Thyroid gland (tissue), 4 donors: ENCODE measurements around the gene APMAP. TPM values are rescaled to one million over a fixed set of nuclear protein-coding genes. Genes with fewer than 3 reads are reported as not detected.
A peak's percentile ranks its signal among the peaks of the same experiment; 100 is the strongest.

Experiments used
- DNase-seq, 2 donors: peaks; one replicate each; pipeline ENCODE4 v3.0.0-alpha.2; 2019
- H3K27ac ChIP-seq, 3 donors: fragments of 200-600 bp; sonication (generic); 1 replicate in 2 of 3; 2 replicates in 1 of 3; pipeline ENCODE4 v1.5.1; 2016 to 2019; ENCODE audit warnings: mild to moderate bottlenecking in 1 of 3, moderate library complexity in 1 of 3
- H3K27me3 ChIP-seq: fragments of 200-600 bp; sonication (generic); one replicate; pipeline ENCODE4 v1.5.1; 2019
- H3K36me3 ChIP-seq, 2 donors: fragments of 200-600 bp; sonication (generic); one replicate each; pipeline ENCODE4 v1.5.1; 2016 to 2019
- H3K4me1 ChIP-seq, 2 donors: fragments of 200-600 bp; sonication (generic); one replicate each; pipeline ENCODE4 v1.5.1; 2017 to 2019
- H3K4me3 ChIP-seq, 3 donors: fragments of 200-600 bp; sonication (generic); replicated peaks in 1 of 3; 1 replicate in 2 of 3; 2 replicates in 1 of 3; pipeline ENCODE4 v1.5.1; 2016; ENCODE audit warnings: mild to moderate bottlenecking in 1 of 3
- H3K9me3 ChIP-seq: fragments of 200-600 bp; sonication (generic); one replicate; pipeline ENCODE4 v1.5.1; 2017
- CTCF ChIP-seq, 6 experiments: fragments of 200-600 bp in 3 of 6; fragments of 450-650 bp in 3 of 6; sonication (generic) in 3 of 6; IDR thresholded peaks; one replicate each; pipeline ENCODE4 v1.5.1; 2016 to 2019; ENCODE audit warnings: antibody characterized with exemption in 6 of 6, mild to moderate bottlenecking in 2 of 6, inconsistent platforms in 1 of 6, moderate library complexity in 1 of 6
- POLR2A ChIP-seq, 2 donors: fragments of 450-650 bp; IDR thresholded peaks; one replicate each; pipeline ENCODE4 v1.6.1; 2017; ENCODE audit warnings: antibody characterized with exemption in 2 of 2, mild to moderate bottlenecking in 2 of 2, moderate library complexity in 1 of 2
- WGBS, 2 donors: methylation state at CpG; one replicate each; pipeline ENCODE4 v1.1.5; 2017; 5-methylcytosine and 5-hydroxymethylcytosine counted together
- intact Hi-C: fragments of 100-400 bp; cut with DNase I; formaldehyde crosslinking; loops from one replicate; pipeline ENCODE4 v1.15.1; 2023
- total RNA-seq, 4 donors: library from RNA; depleted of rRNA; stranded (reverse); fragments of >200 nt; gene quantifications; one replicate each; pipeline ENCODE4 v1.2.3, GENCODE V29; 2016

Gene APMAP
- total RNA-seq, 4 donors from 2014 or later, result 171 to 205 (median 186) TPM

GRCh38 chr20:25030649-25031207 lies 38.2 kb upstream of the APMAP start:
- H3K4me1 ChIP-seq, result peaks cover 22 to 38% of the 10 kb centered on the region in 2 donors

GRCh38 chr20:25030007-25030648 lies 37.6 kb upstream of the APMAP start:
- 94 to 98% methylated on average over 5 of the region's 5 CpGs for WGBS, 2 donors
- Histone ChIP-seq H3K27ac (no peak overlapping the region), H3K4me1 (peaks cover 18 to 32% of the 10 kb centered on the region in 2 donors)

More at GRCh38 chr20:25030649-25031207, 38.2 kb upstream of the APMAP start:
- no peak overlapping the region for H3K4me3 ChIP-seq
- TF ChIP-seq CTCF (IDR thresholded peaks at IDR 0.05), result no peak
- no peak for TF ChIP-seq POLR2A (IDR thresholded peaks at IDR 0.05)
- intact Hi-C loops, result no loop called here
- H3K9me3 ChIP-seq, result no peaks in the 10 kb centered on the region
- no peaks in the 10 kb centered on the region for H3K27me3 ChIP-seq
- no peaks in the 10 kb centered on the region for H3K36me3 ChIP-seq
- 94 to 98% methylated on average over 8 of the region's 8 CpGs for WGBS, 2 donors
- no peak overlapping the region for H3K27ac ChIP-seq
- no peak for DNase-seq

GRCh38 chr20:25025986-25026605 lies 33.5 kb upstream of the APMAP start:
- Histone ChIP-seq H3K36me3 (no peaks in the 10 kb centered on the region), H3K9me3 (no peaks in the 10 kb centered on the region), H3K4me1 (peaks cover 18 to 28% of the 10 kb centered on the region in 2 donors), H3K27me3 (no peaks in the 10 kb centered on the region), H3K4me3 (no peak overlapping the region), H3K27ac (no peak overlapping the region)
- DNase-seq, result peak in 1 of 2 donors; percentile 8
- intact Hi-C loops, result no loop called here
- no peak for TF ChIP-seq CTCF (IDR thresholded peaks at IDR 0.05)
- no peak for TF ChIP-seq POLR2A (IDR thresholded peaks at IDR 0.05)
- WGBS, 2 donors, result 89 to 90% methylated on average over 4 of the region's 4 CpGs

More at GRCh38 chr20:25030007-25030648, 37.6 kb upstream of the APMAP start:
- intact Hi-C loops, result no loop called here
- H3K4me3 ChIP-seq, result no peak overlapping the region
- no peaks in the 10 kb centered on the region for H3K27me3 ChIP-seq
- H3K9me3 ChIP-seq, result no peaks in the 10 kb centered on the region
- no peak for DNase-seq
- no peaks in the 10 kb centered on the region for H3K36me3 ChIP-seq
- TF ChIP-seq POLR2A (IDR thresholded peaks at IDR 0.05) (no peak), CTCF (IDR thresholded peaks at IDR 0.05) (no peak)

- TF ChIP-seq POLR2A (IDR thresholded peaks at IDR 0.05) (no peak), CTCF (IDR thresholded peaks at IDR 0.05) (no peak)
- Histone ChIP-seq H3K4me3 (no peak overlapping the region), H3K36me3 (no peaks in the 10 kb centered on the region), H3K9me3 (no peaks in the 10 kb centered on the region), H3K27ac (no peak overlapping the region), H3K4me1 (peaks cover 23 to 37% of the 10 kb centered on the region in 2 donors), H3K27me3 (no peaks in the 10 kb centered on the region)
- 86 to 97% methylated on average over 14 of the region's 14 CpGs for WGBS, 2 donors
- peak in 1 of 2 donors; percentile 2 for DNase-seq
- intact Hi-C loops, result no loop called here
Observed at GRCh38 chr20:25025091-25025861, 32.7 kb upstream of the APMAP start.
